HK-2 (cell line): ENCODE data around the gene LHX5.

Experiments used
- DNase-seq: peaks from one replicate; pipeline ENCODE4 v3.0.0-alpha.2; 2018; ENCODE audit not compliant: unreplicated experiment

LHX5 gene

DNA sequence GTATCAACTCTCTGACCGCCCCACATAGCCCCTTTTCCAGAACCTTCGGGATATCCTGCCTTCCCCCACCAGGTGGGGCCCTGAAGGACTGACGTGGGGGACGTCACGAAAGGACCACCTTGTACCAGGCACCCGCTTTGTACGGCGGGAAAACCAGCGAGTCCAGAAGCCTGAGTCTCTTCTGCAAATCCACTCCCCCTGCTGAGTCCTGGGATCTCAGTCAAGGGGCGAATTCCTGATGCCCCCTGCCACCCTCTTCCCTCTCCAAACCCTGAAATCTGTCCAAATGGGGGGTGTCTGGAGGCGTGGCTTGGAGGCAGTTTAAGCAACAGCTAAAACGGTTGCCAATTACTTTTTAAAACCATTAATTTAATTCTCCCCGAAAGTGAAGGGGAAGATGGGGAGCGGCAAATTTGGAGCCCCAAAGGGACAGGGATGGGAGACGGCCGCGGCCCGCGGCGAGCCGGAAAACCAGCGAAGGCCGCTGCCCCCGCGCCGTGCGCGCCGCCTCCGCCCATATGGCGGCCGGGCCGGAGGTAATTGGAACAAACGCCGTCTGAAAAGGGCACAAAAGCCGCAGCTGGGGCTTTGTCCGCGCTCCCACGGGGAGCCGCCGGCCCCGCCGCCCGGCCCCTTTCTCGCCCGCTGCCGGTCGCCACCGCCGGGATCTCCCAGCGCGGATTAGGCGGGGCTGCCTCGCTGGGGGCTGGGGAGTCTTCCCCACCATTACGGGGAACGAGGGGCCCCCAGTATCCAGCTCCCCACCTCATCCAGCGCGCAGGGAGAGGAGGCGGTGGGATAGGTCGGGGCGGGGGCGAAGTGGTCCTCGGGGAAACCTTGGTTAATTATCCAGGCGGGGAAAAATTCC is 6.6 kb downstream of the LHX5 start:
- no peak for DNase-seq

DNA sequence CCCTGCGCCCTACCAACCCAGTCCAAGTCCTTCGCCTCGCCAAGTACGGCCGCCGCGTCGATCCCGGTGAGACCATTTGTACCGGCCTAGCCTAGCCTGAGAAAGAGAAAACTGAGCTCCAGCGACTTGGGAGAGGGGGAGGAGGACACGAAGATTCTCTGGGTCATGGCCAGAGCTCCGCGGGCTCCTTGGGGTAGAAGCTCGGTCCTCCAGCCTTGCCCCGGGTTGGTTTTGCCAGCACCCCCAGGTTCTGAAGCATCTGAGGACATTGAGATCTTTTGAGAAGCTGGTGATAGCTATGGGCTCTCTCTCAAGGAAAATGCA is 7.3 kb downstream of the LHX5 start:
- no peak for DNase-seq

DNA sequence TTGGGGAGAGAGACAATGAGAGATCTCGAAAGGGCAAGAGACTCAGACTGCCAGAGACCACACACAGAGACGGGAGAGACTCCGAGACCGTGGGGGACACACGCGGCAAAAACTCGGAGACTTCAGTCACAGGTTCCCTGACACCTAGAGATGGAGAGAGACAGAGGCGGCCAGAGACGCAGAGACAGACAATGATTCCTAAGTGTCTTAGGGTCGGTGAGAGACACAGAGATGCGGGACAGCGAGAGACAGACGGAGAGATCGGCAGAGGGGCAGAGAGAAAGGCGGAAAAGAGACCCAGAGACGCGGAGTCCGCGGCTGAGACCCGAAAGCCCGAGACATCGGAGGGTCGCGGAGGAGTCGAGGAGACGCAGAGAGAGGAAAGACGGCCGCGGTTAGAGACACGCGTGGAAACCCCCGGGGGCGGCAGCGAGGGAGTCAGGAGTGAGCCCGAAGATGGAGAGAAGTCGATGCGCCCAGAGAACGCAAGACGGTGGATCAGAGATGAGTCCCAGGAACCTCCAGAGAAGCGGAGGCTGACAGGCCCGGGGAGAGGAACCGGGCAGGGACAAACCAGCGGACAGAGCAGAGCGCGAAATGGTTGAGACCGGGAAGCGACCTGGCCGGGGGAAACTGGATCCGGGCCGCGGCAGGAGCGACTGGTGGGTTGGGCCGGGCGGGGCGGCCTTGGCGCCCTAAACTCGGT is 7.8 kb downstream of the LHX5 start:
- DNase-seq = no peak

DNA sequence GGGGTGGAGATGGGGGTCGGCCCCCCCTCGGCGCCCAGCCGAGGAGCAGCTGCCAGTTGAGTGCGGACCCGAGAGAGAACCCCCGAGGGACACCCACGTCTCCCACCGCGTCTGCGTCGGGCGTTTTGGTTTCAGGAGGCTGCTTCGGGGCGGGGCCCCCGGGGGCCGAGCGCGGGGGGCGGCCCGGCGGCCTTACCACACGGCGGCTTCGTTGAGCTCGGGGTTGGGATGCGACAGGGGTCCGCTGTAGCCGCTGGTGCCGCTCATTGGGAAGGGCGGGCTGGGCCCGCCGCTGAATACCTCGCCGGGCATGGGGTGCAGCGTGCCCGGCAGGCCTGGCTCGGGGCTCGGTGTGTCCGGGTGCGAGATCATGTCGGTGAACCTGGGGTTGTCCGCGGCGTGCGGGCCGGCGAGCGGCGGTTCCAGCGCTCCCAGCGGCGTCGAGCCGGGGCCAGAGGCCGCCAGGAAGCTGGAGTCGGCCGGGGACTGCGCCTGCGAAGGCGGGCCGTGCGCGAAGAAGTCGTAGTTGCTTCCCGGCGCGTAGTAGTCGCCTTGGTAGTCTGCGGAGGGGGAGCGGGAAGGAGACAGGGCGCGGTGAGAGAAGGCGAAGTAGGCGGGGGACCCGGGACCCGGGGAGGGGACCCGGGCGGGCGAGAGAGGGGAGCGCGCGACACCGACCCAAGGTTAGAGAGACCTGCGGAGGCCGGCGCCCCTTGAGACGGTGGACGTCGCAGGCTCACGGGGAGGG is 8.5 kb downstream of the LHX5 start:
- DNase-seq = no peak

DNA sequence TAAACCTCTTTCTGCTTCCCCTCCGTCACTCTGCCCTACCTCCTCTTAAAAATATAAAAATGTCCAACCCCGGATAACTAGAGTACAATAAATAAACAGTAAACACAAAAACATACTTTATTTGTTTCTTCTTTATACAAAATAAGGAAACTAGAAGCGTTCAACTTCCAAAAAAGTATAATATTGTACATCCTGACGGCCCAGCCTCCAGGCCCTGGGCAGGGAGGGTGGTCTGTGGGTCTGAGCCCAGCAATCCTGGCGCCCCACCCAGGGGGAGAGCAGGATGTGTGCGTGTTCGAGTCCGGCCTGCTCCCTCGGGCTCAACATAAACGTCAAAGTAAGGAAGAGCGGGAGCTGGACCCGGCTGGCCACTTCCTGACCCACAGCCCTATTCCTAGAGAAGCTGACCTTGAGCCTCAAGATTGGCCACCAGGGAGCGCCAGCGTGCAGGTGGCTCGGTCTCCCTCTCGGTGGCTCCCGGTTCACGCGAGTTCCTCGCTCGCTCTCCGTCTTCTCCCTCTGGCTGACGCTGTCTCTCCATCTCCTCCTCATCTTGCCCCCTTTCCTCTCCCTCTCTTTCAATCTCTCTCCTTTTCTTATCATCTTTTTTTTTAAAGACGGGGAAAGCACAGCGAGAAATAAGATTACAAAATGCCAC is 9.4 kb downstream of the LHX5 start:
- peak; percentile 85 for DNase-seq

DNA sequence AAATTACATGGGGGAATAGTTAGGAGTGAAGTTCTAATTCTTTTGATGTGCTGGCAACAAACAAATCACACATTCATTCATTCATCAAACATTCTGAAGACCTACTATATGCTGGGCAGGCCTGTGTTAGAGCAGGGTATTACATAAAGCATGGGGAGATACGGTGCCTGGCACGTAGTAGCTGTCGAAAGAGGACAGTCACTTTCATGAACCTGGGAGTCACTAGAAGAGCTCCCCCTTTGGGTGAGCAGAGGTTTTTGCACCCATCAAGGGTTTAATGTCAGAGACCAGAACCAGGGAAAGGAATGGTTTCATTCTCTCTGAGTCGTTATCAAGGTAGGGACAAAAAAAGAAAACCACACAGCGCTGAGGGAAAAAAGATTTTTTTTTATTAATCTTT is 10.0 kb downstream of the LHX5 start:
- DNase-seq = no peak

DNA sequence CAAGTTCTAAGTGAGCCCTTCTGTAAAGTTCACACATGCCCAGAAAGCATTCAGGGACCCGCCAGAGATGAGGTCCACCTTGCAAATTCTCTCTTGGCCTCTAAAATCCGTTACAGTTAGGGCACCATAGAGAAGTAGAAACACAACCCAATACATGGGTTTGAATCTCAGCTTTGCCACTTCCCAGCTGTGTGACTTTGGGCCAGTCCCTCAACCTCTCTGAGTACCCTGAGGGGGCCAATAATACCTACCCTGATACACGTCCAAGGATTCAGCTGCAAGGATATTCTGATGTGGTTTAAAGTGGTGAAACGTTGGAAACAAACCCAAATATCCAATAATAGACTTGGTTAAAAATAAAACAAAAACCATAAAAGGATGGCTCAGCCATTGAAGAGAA is 11.7 kb downstream of the LHX5 start:
- DNase-seq = no peak

DNA sequence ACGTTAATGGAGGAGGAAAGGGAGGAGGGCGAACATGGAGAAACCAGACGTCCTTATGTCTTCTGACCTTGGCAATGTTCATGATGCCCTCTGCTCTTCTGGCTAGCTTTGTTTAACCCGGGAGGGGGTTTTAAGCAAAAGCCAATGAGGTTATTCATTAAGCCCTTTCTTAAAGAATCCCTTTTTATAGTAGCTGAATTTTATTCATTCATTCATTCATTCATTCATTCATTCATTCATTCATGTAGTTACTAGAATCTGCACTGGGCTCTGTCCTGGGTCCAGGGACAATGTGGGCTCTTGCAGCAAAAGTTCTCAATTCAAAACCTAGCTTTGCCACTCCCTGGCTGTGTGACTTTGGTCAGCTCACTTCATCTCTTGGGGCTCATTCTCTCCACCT is 14.0 kb downstream of the LHX5 start:
- DNase-seq = no peak

DNA sequence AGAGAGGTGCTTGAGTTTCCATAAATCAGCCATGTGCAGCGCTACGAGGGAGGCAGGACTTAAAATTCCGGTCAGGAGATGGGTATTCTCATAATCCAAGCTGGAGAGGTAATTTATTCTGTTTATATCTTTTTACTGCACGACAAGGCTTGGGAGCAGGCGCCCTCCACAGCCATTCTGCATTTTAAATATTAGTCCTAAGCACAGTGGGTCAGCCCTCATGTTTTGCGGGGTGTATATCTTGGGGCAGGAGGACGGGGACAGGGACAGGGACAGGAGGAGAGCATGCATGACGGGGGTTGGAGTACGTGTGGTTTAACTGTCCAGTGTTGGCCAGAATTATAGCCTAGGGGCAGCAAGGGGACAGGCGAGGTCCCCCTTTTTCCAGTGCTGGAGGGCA is 14.5 kb downstream of the LHX5 start:
- no peak for DNase-seq

DNA sequence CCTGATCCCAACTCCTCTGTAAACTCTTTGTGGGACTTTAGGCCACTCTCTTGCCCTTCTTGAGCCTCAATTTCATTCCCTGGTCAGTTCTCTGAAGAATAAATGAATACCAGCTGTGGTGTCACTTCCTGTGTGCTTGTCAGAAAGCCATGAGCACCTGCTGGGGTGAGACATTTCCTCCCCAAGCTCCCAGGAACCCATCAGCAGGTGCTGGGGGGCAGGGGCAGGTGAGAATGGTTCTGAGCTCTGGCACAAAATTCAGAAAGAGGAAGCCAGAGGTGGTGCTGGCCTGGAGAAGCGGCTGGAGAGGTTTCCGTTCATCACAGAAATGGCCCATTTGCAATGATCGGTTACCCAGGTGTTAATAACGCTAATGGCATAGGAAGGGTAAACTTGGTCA is 14.9 kb downstream of the LHX5 start:
- no peak for DNase-seq

DNA sequence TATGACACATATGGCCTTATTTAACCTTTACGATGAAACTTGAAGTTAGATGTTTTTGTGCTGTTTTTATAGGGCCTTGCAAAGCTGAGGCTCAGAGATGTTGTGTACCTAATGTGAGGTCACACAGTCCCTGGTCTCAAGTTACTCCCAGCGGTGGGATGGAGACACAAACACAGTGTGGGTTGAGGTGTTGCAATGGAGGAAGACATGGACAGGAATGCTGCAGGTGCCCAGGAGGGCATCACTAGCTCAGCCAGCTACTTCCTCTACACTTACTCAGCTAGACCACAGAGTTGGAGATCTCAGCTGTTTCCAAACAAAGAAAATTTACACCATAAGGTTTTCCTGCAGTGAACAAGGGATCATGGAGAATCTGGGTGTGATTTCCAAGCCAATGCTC is 15.5 kb downstream of the LHX5 start:
- no peak for DNase-seq

DNA sequence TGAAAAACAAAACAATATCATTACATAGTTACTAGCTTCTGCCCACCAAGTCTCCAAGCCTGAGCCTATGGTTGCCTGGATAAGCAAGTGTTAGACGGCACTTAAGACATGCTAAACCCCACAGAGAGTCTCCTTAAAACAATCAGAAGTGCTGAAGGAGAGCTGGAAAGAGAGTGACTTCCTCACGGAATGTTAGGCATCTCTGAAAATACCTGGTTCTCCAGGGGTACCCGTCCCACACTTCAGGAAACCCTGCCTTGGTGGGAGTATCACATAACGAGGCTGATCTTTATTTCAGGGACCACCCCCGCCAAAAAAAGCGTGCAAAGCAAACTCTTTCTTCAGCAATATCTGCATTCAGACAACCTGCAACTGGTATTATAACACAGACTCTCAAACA is 18.3 kb downstream of the LHX5 start:
- no peak for DNase-seq

DNA sequence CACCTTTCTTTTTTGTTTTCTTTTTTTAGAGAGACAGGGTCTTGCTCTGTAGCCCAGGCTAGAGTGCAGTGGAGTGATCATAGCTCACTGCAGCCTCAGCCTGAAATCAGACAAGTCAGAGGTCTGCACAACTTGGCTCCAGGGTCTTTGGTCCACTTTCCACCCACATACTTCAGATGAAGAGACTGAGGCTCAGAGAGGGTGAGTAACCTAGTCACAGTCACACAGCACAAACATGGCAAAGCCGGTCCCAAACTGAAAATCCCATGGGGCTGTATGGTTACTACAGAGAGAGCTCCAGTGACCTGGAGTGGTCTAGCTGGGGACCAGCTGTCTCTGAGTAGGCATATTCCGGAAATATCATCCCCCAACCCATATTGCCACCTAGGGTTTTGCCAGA is 19.2 kb downstream of the LHX5 start:
- no peak for DNase-seq

DNA sequence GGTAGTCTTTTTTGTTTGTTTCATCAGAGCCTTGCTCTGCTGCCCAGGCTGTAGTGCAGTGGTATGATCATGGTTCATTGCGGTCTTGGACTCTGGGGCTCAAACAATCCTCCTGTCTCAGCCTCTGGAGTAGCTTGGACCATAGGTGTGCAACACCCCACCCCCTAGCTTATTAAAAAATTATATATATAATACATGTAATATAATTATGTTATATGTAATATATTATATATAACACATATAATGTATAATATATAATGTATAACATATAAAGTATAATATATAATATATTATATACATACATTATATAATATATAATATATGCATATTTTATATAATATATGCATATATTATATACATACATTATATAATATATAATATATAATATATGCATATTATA is 21.8 kb downstream of the LHX5 start:
- no peak for DNase-seq

DNA sequence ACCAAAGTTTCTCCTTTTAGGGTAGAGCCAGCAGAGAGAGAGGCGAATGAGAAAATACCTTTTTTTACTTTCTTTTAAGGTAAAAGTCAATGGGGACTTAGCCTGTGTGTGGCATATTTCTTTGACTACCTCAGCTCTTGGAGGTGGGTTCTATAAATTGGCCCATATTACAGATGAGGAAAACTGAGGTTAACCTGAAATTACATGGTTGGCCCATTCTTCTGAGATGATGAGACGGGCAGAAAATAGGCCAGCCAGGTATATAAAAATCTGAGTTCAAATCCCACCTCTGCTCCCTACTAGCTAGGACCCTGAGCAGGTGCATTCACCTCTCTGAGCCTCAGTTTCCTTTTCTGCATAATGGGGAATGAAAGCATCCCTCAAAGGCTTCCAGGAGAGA is 22.4 kb downstream of the LHX5 start:
- DNase-seq = no peak

DNA sequence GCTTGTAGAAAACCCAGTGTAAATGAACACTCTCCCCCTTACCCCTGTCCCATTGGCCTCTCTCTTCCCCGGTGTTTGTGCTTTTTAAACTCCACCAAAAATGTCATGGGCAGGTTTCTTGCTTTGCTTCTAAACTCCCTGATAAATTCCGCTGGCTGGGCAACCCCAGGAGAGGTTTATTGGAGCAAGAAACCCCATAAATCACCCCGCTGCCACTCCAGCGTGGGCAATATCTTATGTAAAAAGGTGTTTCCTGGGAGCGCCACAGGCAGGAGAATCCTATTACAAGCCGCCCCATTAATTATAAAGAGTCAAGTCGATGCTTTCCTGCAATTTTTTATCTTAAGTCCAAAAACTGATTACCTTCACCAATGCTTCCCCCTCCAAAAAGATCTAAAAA is 22.8 kb downstream of the LHX5 start:
- DNase-seq = no peak

DNA sequence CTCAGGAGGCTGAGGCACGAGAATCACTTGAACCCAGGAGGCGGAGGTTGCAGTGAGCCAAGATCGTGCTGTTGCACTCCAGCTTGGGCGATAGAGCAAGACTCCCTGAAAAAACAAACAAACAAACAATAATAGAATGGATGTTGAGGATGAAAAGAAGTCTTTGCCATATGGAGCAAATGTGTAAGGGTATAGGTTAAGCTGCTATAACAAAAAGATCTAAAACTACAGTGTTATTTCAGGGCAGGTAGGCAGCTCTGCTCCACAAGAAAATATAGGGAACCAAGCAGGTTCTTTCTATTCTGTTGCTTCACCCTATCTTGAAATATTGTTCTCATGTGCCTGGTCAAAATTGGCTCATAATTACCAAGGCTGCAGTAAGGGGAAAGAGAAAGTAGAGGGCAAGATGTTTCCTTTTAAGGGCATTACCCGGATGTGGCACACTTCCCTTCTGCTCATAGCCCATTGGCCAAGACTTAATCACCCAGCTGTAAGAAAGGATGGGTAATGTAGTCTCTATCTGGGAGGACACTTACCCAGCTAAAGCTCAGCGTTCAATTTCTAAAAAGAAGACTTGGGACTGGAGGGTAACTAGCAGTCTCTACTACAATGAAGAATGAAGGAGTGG is 26.0 kb downstream of the LHX5 start:
- DNase-seq = no peak

DNA sequence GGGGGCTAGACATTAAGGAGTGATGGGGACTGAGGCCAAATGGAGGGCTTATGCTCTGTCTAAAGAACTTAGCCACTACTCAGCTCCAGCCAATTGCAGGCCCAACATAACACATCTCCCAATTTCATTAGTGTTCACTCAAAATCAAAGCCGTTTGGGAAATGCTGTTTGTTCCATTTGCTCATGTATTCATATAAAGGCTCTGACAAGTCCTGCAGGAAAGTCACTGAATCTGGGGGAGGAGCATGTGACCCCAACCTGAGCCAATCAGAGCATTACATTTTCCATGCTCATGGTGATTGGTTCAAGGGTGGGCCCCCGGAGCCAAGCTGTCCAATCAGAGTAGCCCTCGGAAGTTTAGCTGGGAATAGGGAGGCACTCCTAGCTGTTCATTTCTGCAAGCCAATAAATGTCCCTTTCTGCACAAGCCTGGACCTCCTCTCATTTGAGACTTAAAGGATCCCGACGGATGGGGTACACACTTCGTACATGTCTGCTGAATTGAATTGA is 28.6 kb downstream of the LHX5 start:
- no peak for DNase-seq

DNA sequence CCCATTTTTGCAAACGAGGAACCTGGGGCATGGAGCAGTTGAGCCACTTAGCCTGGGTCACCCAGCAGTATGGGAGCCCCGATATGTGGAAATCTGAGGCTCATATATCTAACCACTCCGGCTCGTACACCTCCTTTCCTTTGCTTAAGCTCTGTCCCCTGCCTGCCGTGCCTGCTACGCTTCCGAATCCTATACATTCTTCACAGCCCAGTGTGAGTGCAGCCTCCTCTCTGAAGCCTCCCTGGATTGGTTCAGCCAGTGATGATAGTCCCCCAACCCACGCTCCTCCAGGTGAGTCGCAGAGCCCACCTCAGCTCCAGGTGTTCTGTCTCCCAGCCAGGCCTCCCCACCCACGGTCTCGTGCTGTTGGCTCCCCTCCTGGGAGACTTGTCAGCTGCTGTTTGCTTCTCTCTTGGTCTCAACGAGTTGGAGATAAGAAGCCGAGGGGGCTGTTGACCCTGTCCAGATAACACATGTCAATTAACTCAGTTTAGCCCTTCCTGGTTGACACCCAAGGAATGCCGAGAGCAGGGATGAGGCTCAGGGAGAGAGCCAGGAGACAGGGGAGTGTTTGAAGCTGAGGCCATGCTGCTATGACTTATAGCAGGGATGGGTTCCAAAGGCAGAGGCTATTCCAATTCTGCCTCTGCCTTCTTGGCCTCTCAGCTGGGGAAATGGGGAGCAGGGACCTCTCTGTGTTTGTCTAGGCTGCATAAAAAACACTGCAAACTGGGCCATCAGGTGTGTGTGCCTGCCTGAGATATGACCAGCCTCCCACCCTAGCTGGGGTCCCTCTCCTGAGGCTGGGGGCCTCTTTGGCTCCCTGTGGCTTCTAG is 30.5 kb downstream of the LHX5 start:
- no peak for DNase-seq

DNA sequence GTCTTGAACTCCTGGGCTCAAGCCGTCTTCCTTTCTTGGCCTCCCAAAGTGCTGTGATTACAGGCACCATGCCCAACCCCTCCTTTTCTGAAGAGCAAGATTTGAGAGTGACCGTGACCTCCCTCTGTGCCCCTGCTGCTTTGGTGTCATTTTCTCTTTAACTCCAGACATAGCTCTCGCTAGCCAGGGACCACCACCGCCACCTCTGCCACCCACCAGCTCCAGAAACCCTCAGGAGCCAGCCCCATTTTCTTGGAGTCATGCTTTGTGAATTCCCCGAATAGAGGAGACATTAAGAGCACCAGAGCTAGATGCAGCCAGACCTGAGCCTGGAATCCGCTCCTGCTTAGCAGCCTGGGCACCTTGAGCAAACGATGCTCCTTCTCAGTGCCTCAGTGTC is 31.3 kb downstream of the LHX5 start:
- no peak for DNase-seq

DNA sequence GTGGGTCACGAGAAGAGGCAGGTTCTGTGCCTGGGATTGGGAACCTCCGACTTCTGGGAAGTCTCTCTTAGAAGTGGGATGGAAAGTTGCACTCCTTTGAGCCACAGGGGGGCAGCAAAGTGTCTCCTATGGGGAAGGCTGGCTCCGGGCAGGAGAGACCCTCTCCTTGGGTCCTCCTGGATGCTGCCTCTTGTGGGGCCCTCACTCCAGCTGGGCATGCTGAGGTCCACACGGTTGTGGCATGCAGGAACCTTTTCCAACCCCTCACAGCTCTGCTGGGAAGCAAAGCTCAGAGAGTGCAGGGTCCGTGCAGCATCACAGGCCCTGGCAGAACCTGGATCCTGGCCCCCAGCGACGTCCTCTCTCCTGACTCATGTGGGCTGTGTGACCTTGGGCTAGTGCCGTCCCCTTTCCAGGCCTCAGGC is 32.1 kb downstream of the LHX5 start:
- no peak for DNase-seq
